ENCODE results near the gene PCK1.

Gene PCK1

GRCh38 chr20:57528148-57528547 lies 32.8 kb upstream of the PCK1 start:
- TF ChIP-seq ZFX (IDR thresholded peaks at IDR 0.05; ENCODE audit: borderline replicate concordance) = no peak
- TF ChIP-seq CTCF (IDR thresholded peaks at IDR 0.05) = no peak
- H3K27ac ChIP-seq = no peak overlapping the region

- no peak for TF ChIP-seq ZFX (IDR thresholded peaks at IDR 0.05; ENCODE audit: borderline replicate concordance)
- no peak for TF ChIP-seq CTCF (IDR thresholded peaks at IDR 0.05)
- H3K27ac ChIP-seq = no peak overlapping the region
Measured at GRCh38 chr20:57529160-57529585, 31.7 kb upstream of the PCK1 start.

GRCh38 chr20:57529810-57530209 lies 31.1 kb upstream of the PCK1 start:
- TF ChIP-seq CTCF (IDR thresholded peaks at IDR 0.05) = no peak
- no peak for TF ChIP-seq ZFX (IDR thresholded peaks at IDR 0.05; ENCODE audit: borderline replicate concordance)
- no peak overlapping the region for H3K27ac ChIP-seq

GRCh38 chr20:57530327-57530981 lies 30.5 kb upstream of the PCK1 start:
- TF ChIP-seq CTCF (IDR thresholded peaks at IDR 0.05) (no peak), ZFX (IDR thresholded peaks at IDR 0.05; ENCODE audit: borderline replicate concordance) (no peak)

GRCh38 chr20:57532104-57532503 lies 28.8 kb upstream of the PCK1 start:
- H3K27ac ChIP-seq = no peak overlapping the region
- TF ChIP-seq ZFX (IDR thresholded peaks at IDR 0.05; ENCODE audit: borderline replicate concordance) = no peak

More at GRCh38 chr20:57530327-57530981, 30.5 kb upstream of the PCK1 start:
- no peak overlapping the region for H3K27ac ChIP-seq

GRCh38 chr20:57535297-57535696 lies 25.6 kb upstream of the PCK1 start:
- TF ChIP-seq ZFX (IDR thresholded peaks at IDR 0.05; ENCODE audit: borderline replicate concordance) (no peak), CTCF (IDR thresholded peaks at IDR 0.05) (no peak)
- no peak overlapping the region for H3K27ac ChIP-seq

- TF ChIP-seq CTCF (IDR thresholded peaks at IDR 0.05) (no peak), ZFX (IDR thresholded peaks at IDR 0.05; ENCODE audit: borderline replicate concordance) (no peak)
- no peak overlapping the region for H3K27ac ChIP-seq
Measured at GRCh38 chr20:57536120-57536708, 24.7 kb upstream of the PCK1 start.
